B cell (primary cell): ENCODE data around the gene SMIM35. TPM values are rescaled to one million over a fixed set of nuclear protein-coding genes. Genes with fewer than 3 reads are reported as not detected.

Experiments
- ATAC-seq: fragments of 200-7000 bp; cut with Tn5 transposase; one replicate; pipeline ENCODE4 v1.10.0; 2021; ENCODE audit warnings: low read depth, mild to moderate bottlenecking, moderate number of reproducible peaks, moderate library complexity
- CTCF ChIA-PET: fragments of 350-600 bp; sonication (Branson Sonifier 250); formaldehyde crosslinking; loops from one replicate; lab custom pipeline; 2021; ENCODE audit warnings: antibody characterized with exemption, inconsistent platforms; lab: Charles Lee
- POLR2A ChIA-PET: fragments of 350-600 bp; sonication (Branson Sonifier 250); formaldehyde crosslinking; loops from one replicate; lab custom pipeline; 2021; ENCODE audit warnings: antibody characterized with exemption; lab: Charles Lee
- DNase-seq: peaks from one replicate; pipeline ENCODE4 v3.0.0; 2013
- H2AFZ ChIP-seq: 2 replicates; pipeline ENCODE4 v1.6.1; 2012; ENCODE audit warnings: mild to moderate bottlenecking, low read depth, low read length; ENCODE audit not compliant: insufficient read depth, poor library complexity, severe bottlenecking
- H3K27ac ChIP-seq, 2 donors: 1 replicate in 1 of 2; 2 replicates in 1 of 2; pipeline ENCODE4 v1.5.1; 2012 to 2013; ENCODE audit warnings: low read length in 2 of 2, mild to moderate bottlenecking in 2 of 2, moderate library complexity in 1 of 2
- H3K27me3 ChIP-seq, 4 experiments: fragments of 200-600 bp in 1 of 4; sonication (generic) in 1 of 4; replicated peaks in 1 of 4; 1 replicate in 2 of 4; 2 replicates in 2 of 4; pipeline versions ENCODE4 v1.6.1 to v1.7.0; 2013 to 2016; ENCODE audit warnings: low read length in 3 of 4, mild to moderate bottlenecking in 2 of 4, mixed read lengths in 1 of 4, moderate library complexity in 1 of 4; ENCODE audit not compliant: insufficient read depth in 4 of 4, control insufficient read depth in 3 of 4; ENCODE audit errors: control extremely low read depth in 1 of 4
- H3K36me3 ChIP-seq, 2 experiments: replicated peaks in 1 of 2; 1 replicate in 1 of 2; 2 replicates in 1 of 2; pipeline versions ENCODE4 v1.6.1 to v1.7.1; 2013; ENCODE audit warnings: low read length in 1 of 2; ENCODE audit not compliant: insufficient read depth in 2 of 2, control insufficient read depth in 1 of 2; ENCODE audit errors: control extremely low read depth in 1 of 2, extremely low read depth in 1 of 2
- H3K4me1 ChIP-seq, 2 donors: fragments of 200-600 bp in 1 of 2; sonication (generic) in 1 of 2; 1 replicate in 1 of 2; 2 replicates in 1 of 2; pipeline versions ENCODE4 v1.5.1 to v1.6.1; 2013 to 2017; ENCODE audit warnings: low read length in 2 of 2; ENCODE audit not compliant: control insufficient read depth in 2 of 2, insufficient read depth in 2 of 2
- H3K4me2 ChIP-seq: replicated peaks from 2 replicates; pipeline ENCODE3; 2012; ENCODE audit warnings: mild to moderate bottlenecking, low read depth, low read length; ENCODE audit not compliant: poor library complexity, severe bottlenecking
- H3K4me3 ChIP-seq, 5 experiments: fragments of 200-600 bp in 1 of 5; sonication (generic) in 1 of 5; 1 replicate in 3 of 5; 2 replicates in 2 of 5; pipeline versions ENCODE4 v1.5.1 to v1.7.0; 2011 to 2016; ENCODE audit warnings: low read length in 4 of 5, mild to moderate bottlenecking in 4 of 5, low read depth in 2 of 5, control low read depth in 1 of 5, moderate library complexity in 1 of 5; ENCODE audit not compliant: insufficient read depth in 1 of 5; ENCODE audit errors: control extremely low read depth in 1 of 5, extremely low read depth in 1 of 5
- H3K79me2 ChIP-seq: fragments of 200-600 bp; sonication (generic); one replicate; pipeline ENCODE4 v1.6.0; 2016; ENCODE audit warnings: low read length; ENCODE audit not compliant: control insufficient read depth, insufficient read depth
- H3K9ac ChIP-seq: fragments of 200-600 bp; sonication (generic); 2 replicates; pipeline ENCODE4 v1.6.1; 2017; ENCODE audit warnings: mild to moderate bottlenecking, low read length, moderate library complexity
- H3K9me3 ChIP-seq, 3 donors: one replicate each; pipeline versions ENCODE4 v1.6.1 to v1.7.1; 2013; ENCODE audit warnings: low read length in 2 of 3; ENCODE audit not compliant: control insufficient read depth in 2 of 3, insufficient read depth in 1 of 3; ENCODE audit errors: control extremely low read depth in 1 of 3
- H4K20me1 ChIP-seq: 2 replicates; pipeline ENCODE4 v1.6.0; 2012; ENCODE audit warnings: mild to moderate bottlenecking, low read length; ENCODE audit not compliant: insufficient read depth, control insufficient read depth, poor library complexity, severe bottlenecking
- H3K27ac Mint-ChIP-seq: one replicate; pipeline ENCODE4 v1.8.0; 2021; ENCODE audit warnings: mixed read lengths
- H3K27me3 Mint-ChIP-seq: one replicate; pipeline ENCODE4 v1.8.0; 2021; ENCODE audit warnings: mixed read lengths
- H3K4me1 Mint-ChIP-seq: one replicate; pipeline ENCODE4 v1.8.0; 2021; ENCODE audit warnings: mixed read lengths
- H3K4me3 Mint-ChIP-seq: one replicate; pipeline ENCODE4 v1.8.0; 2021; ENCODE audit warnings: mixed read lengths
- H3K9me3 Mint-ChIP-seq: one replicate; pipeline ENCODE4 v1.8.0; 2022; ENCODE audit warnings: mixed read lengths; ENCODE audit not compliant: insufficient read depth
- CTCF ChIP-seq: fragments of 200-600 bp; IDR thresholded peaks from one replicate; pipeline ENCODE4 v1.8.0; 2022; ENCODE audit warnings: antibody characterized with exemption, mild to moderate bottlenecking
- EZH2 ChIP-seq: IDR thresholded peaks from 2 replicates; pipeline ENCODE4 v1.6.1; 2012; ENCODE audit warnings: borderline replicate concordance, low read depth, mild to moderate bottlenecking, moderate library complexity, low read length; ENCODE audit not compliant: insufficient read depth, poor library complexity, severe bottlenecking
- WGBS: methylation state at CpG from one replicate; pipeline ENCODE4 v1.1.5; 2013; ENCODE audit warnings: missing lambda C conversion rate; ENCODE audit not compliant: insufficient coverage; 5-methylcytosine and 5-hydroxymethylcytosine counted together
- intact Hi-C: fragments of 100-400 bp; cut with micrococcal nuclease; formaldehyde crosslinking; loops from one replicate; pipeline ENCODE4 v1.10.0; 2022
- polyA plus RNA-seq: library from polyadenylated mRNA; depleted of rRNA; stranded (reverse); fragments of >200 nt; gene quantifications from 2 replicates; pipeline ENCODE4 v1.2.3, GENCODE V29; 2012
- total RNA-seq, 2 donors: library from RNA; stranded (reverse); fragments of 120-200 nt in 1 of 2; gene quantifications; 1 replicate in 1 of 2; 2 replicates in 1 of 2; pipeline versions ENCODE4 v1.2.3 to v1.2.4, GENCODE V29; 2013 to 2022

SMIM35 gene
- total and polyA plus RNA-seq, 2 donors (not counting 1 experiment from before 2014, with no cell fraction given), result 1.3 to 4.5 TPM

- Mint-ChIP-seq H3K4me1 (peaks cover 4% of the 10 kb centered on the region), H3K4me3 (no peak overlapping the region), H3K9me3 (peaks cover 4% of the 10 kb centered on the region), H3K27me3 (peaks cover 27% of the 10 kb centered on the region), H3K27ac (no peak overlapping the region)
- Histone ChIP-seq H3K36me3 (no peaks in the 10 kb centered on the region), H3K4me1 (peaks cover 2 to 5% of the 10 kb centered on the region in 2 donors), H3K4me3 (no peak overlapping the region), H3K9ac (no peak overlapping the region), H3K27me3 (peaks cover 0 to 4% (median 1%) of the 10 kb centered on the region in 4 experiments), H2AFZ (peak overlapping the region; percentile 54), H3K9me3 (peaks cover 0 to 20% (median 14%) of the 10 kb centered on the region in 3 donors), H3K79me2 (no peaks in the 10 kb centered on the region), H4K20me1 (no peaks in the 10 kb centered on the region), H3K4me2 (no peak overlapping the region), H3K27ac (no peak overlapping the region)
- WGBS, result 40% methylated on average over 19 of the region's 21 CpGs
- intact Hi-C loops, result no loop called here
- ATAC-seq, result no peak
- TF ChIP-seq EZH2, result no peak
- no peak for TF ChIP-seq CTCF
- no peak for DNase-seq
- ChIA-PET POLR2A (no interaction called here), CTCF (interaction anchor here (0.6 to 2.1 kb wide), 5 partner anchors 11 to 920 kb away, joined by 3 to 5 read pairs (median 4); no protein-coding TSS in a partner anchor)
Measured at GRCh38 chr11:118082880-118083552, 3.7 kb downstream of the SMIM35 start.

GRCh38 chr11:118081241-118081958 is 5.4 kb downstream of the SMIM35 start:
- ChIA-PET CTCF (interaction anchor here (1.8 kb wide), 1 partner anchor 28 kb away, joined by 5 read pairs; no protein-coding TSS in a partner anchor), POLR2A (no interaction called here)
- Histone ChIP-seq H3K27me3 (peaks cover 0 to 4% (median 1%) of the 10 kb centered on the region in 4 experiments), H3K4me3 (no peak overlapping the region), H3K79me2 (no peaks in the 10 kb centered on the region), H3K36me3 (no peaks in the 10 kb centered on the region), H3K4me2 (no peak overlapping the region), H4K20me1 (no peaks in the 10 kb centered on the region), H2AFZ (no peak overlapping the region), H3K9me3 (peaks cover 0 to 4% (median 0%) of the 10 kb centered on the region in 3 donors), H3K4me1 (no peaks in the 10 kb centered on the region), H3K9ac (no peak overlapping the region), H3K27ac (no peak overlapping the region)
- intact Hi-C loops, result no loop called here
- no peak for TF ChIP-seq CTCF
- TF ChIP-seq EZH2, result no peak
- Mint-ChIP-seq H3K27ac (no peak overlapping the region), H3K9me3 (peaks cover under 1% of the 10 kb centered on the region), H3K4me3 (no peak overlapping the region), H3K27me3 (peaks cover 30% of the 10 kb centered on the region), H3K4me1 (no peaks in the 10 kb centered on the region)
- WGBS, result 90% methylated on average over 9 of the region's 18 CpGs
- no peak for ATAC-seq
- no peak for DNase-seq
